GM10847 (cell line): Measurements from ENCODE around the gene ABHD12.

Experiments
- POLR2A ChIP-seq: IDR thresholded peaks from 2 replicates; pipeline ENCODE4 v1.6.1; 2011; ENCODE audit not compliant: insufficient read length; ENCODE audit errors: extremely low read depth

ABHD12 gene

GRCh38 chr20:25309395-25310267 lies 81.0 kb downstream of the ABHD12 start:
- TF ChIP-seq POLR2A: no peak

DNA sequence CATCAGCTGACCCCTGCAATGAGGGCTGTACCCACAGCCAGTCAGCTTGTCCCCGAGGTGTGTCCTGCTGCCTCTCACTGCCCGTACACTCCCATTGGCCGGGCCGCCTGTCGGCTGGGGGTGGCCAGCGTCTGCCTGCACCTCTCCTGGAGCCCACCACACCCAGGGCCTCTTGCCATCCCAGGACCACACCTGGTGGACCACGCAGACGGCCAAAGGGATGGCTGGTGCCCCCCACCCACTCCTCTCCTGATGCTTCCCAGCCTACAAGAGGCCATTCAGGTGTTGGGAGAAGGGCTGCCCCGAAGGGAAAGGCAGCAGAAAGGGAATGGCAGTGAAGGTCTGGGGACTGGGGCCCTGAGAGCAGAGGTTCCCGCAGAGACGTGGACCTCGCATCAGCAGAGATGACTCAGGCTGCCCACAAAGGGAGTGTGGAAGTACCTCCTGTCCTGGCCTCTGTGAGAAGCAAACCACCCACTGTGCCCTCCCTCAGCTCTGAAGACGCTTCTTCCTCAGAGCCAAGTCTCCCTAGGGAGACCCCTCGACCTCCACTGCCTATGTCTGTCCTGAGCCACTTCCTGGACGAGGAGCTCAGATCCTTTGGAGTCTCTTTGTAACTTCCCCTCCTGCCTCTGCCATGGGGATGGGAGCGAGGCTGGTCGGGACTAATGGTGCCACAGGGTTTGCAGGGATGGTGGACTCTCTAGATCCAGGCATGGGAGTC lies 81.8 kb downstream of the ABHD12 start:
- no peak for TF ChIP-seq POLR2A

DNA sequence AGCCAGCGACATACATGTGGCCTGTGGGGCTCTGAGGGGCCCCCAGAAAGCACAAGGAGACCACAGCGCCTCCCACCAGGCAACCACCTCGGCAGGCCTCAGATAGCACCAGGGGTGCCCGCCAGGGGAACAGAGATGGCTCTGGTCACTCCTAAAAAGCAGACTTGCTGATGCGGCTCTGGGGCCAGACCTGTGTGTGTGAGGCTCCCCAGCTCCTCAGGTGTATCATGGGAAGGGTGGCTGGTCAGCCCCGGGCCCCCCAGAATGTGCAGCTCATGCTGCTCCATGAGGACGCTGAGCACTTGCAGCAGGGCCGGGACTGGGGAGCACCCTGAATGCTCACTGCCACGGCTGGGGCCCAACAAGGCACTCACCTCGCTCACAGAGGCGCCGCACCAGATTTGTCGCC lies 82.5 kb downstream of the ABHD12 start:
- TF ChIP-seq POLR2A: no peak

GRCh38 chr20:25306991-25307903 lies 83.4 kb downstream of the ABHD12 start:
- TF ChIP-seq POLR2A: no peak

DNA sequence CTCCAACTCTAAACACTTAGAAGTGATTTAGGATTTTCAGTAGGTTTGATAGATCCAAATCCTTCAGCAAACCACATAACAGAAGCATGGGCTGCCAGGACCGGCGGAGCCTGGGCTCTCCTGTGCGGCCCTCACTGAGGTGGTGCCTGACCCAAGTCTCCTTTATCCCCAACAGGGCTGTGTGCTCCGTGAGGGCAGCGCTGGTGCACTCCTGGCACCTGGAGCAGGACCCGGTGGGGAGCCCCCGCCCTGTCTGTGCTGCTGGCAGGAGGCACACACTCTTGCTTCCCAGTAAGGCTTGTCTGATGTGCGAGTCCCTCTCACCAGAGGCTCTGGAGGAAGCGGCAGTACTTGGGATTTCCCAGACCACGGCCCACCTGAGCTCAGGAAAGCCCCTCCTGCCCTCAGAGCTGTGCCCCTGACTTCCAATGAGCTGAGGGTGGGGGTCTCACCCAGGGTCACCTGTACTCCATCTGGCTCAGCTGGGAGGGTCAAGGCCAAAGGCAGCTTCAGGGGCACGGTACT lies 86.5 kb downstream of the ABHD12 start:
- TF ChIP-seq POLR2A: no peak

DNA sequence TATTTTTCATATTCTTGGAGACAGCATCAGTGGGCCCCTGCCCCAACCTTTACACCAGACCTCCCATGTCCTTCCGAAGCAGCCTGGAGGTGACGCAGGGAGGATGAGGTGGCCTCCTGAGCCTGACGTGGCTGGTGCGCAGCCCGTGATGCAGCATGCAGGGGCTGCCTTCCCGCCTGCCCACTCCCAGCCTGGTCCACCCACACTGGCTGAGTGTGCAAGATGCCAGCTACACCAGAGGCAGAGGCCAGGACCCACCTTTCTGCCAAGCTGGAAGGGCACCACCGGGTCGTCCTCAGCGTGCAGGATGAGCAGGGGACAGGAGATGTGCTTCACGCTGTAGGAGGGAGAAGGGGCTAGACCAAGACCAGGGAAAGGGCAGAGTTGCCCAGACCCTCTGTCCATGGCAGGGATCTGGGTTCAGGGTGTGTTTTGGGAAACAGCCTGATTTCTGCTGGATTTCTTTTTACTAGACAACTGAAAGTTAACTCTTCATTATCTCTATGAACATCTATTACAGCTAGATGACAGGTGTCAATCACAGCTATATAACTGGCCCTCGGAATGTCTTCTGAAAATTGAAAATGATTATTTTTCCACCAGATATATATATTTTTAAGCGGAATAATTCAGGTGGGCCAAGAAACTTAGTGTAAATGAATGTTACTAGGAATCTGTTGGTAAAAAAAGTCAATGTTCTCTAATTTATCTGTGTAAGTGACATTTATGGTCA lies 87.2 kb downstream of the ABHD12 start:
- TF ChIP-seq POLR2A: no peak

- no peak for TF ChIP-seq POLR2A
These were observed 88.0 kb downstream of the ABHD12 start for GRCh38 chr20:25302596-25302995.

DNA sequence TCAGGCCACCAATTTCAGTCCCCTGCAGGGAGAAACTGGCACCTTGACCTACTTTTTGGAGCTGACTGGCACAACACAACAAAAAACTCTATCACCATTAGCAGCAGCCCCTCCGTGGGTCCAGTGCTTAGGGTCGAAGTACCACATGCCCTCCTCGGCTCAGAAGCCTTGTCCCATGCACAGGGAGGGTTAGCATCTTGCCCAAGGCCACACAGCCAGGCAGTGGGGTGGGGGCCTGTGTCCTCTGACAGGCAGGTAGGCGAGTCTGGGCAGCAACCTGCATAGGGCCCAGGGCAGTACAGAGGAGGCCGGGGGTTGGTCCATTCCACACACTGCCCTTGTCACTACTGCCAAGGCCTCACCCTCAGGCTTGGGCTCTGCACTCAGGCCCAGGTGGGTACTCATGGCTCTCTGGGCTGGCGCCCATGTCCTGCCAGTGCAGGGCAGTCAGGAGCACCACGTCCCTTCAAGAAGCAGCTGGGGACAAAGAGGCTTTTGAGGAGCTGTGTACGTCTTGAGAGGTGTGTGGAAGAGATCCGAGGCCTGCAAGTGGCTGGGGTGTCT lies 89.2 kb downstream of the ABHD12 start:
- TF ChIP-seq POLR2A: no peak

GRCh38 chr20:25300496-25301170 lies 90.0 kb downstream of the ABHD12 start:
- no peak for TF ChIP-seq POLR2A

- no peak for TF ChIP-seq POLR2A
These were observed 90.8 kb downstream of the ABHD12 start for GRCh38 chr20:25299806-25300205.

DNA sequence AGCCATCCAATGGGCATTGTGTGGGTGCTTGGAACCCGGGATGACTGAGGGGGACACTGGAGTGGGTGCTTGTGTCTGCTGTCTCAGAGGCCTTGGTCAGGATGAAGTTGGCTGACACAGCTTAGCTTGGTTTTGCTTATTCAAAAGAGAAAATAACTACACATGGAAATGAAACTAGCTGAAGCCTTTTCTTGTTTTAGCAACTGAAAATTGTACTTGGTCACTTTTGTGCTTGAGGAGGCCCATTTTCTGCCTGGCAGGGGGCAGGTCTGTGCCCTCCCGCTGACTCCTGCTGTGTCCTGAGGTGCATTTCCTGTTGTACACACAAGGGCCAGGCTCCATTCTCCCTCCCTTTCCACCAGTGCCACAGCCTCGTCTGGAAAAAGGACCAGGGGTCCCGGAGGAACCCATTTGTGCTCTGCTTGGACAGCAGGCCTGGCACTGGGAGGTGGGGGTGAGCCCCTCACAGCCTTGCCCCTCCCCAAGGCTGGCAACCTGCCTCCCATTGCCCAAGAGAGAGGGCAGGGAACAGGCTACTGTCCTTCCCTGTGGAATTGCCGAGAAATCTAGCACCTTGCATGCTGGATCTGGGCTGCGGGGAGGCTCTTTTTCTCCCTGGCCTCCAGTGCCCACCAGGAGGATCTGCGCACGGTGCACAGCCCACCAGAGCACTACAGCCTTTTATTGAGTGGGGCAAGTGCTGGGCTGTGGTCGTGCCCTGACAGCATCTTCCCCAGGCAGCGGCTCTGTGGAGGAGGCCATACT lies 93.3 kb downstream of the ABHD12 start:
- TF ChIP-seq POLR2A: no peak

DNA sequence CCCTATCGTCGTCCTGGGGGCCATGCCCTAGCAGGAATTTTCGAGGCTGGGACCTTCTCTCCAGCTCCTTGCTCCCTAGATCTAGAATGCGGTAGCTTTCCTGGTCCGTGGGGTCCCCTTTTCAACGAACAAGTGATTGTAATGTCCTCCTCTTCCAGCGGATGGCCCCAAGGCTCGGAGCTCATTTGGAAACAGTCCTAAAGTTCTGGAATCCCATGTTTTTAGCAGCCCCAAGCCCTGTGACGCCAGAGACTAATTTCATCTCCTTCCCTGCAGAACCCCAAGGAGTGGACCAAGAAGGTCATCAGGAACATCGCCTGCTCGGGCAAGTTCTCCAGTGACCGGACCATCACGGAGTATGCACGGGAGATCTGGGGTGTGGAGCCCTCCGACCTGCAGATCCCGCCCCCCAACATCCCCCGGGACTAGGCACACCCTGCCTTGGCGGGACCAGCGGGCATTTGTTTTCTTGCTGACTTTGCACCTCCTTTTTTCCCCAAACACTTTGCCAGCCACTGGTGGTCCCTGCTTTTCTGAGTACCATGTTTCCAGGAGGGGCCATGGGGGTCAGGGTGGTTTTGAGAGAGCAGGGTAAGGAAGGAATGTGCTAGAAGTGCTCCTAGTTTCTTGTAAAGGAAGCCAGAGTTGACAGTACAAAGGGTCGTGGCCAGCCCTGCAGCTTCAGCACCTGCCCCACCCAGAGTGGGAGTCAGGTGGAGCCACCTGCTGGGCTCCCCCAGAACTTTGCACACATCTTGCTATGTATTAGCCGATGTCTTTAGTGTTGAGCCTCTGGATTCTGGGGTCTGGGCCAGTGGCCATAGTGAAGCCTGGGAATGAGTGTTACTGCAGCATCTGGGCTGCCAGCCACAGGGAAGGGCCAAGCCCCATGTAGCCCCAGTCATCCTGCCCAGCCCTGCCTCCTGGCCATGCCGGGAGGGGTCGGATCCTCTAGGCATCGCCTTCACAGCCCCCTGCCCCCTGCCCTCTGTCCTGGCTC lies 94.2 kb downstream of the ABHD12 start:
- TF ChIP-seq POLR2A: no peak
